GM21529 (cell line): ENCODE data around the gene SDF2L1.
"Not testable (repeated sequence)": the region's sequence is repeated elsewhere in the genome, so short reads cannot be mapped to it uniquely, and the experiment has no call there.

Source experiments
- ATAC-seq: cut with Tn5 transposase; IDR thresholded peaks from one replicate; pipeline ENCODE4 v1.9.1; 2021; ENCODE audit not compliant: unreplicated experiment

SDF2L1 gene

GRCh38 chr22:21641789-21642583, at the start of gene SDF2L1:
Gene SDF2L1 (plus strand): TSS chr22:21642302. CDS start chr22:21642337, 35 bp downstream.
- ATAC-seq = peak; percentile 89

GRCh38 chr22:21592422-21592821, 49.7 kb upstream of the SDF2L1 start:
- no peak for ATAC-seq

- no peak for ATAC-seq
These were observed 48.5 kb upstream of the SDF2L1 start for GRCh38 chr22:21593406-21594232.

- no peak for ATAC-seq
These were observed 47.1 kb upstream of the SDF2L1 start for GRCh38 chr22:21594865-21595452.

GRCh38 chr22:21596356-21597135, 45.6 kb upstream of the SDF2L1 start:
- ATAC-seq = not testable (repeated sequence)

- no peak for ATAC-seq
These were observed 43.8 kb upstream of the SDF2L1 start for GRCh38 chr22:21598302-21598701.

GRCh38 chr22:21599053-21599893, 42.8 kb upstream of the SDF2L1 start:
- no peak for ATAC-seq

- no peak for ATAC-seq
These were observed 39.5 kb upstream of the SDF2L1 start for GRCh38 chr22:21602579-21602978.

- no peak for ATAC-seq
These were observed 38.1 kb upstream of the SDF2L1 start for GRCh38 chr22:21603973-21604372.

- no peak for ATAC-seq
These were observed 36.1 kb upstream of the SDF2L1 start for GRCh38 chr22:21605887-21606564.

- ATAC-seq = no peak
These were observed 35.3 kb upstream of the SDF2L1 start for GRCh38 chr22:21606775-21607174.

GRCh38 chr22:21609556-21610157, 32.4 kb upstream of the SDF2L1 start:
- not testable (repeated sequence) for ATAC-seq

GRCh38 chr22:21611210-21611977, 30.7 kb upstream of the SDF2L1 start:
- ATAC-seq = no peak

- no peak for ATAC-seq
These were observed 29.2 kb upstream of the SDF2L1 start for GRCh38 chr22:21612858-21613257.

GRCh38 chr22:21613553-21614233, 28.4 kb upstream of the SDF2L1 start:
- no peak for ATAC-seq

GRCh38 chr22:21615731-21616130, 26.4 kb upstream of the SDF2L1 start:
- ATAC-seq = no peak

- ATAC-seq = not testable (repeated sequence)
These were observed 24.8 kb upstream of the SDF2L1 start for GRCh38 chr22:21617337-21617736.

GRCh38 chr22:21621025-21621424, 21.1 kb upstream of the SDF2L1 start:
- no peak for ATAC-seq
